Coronary artery (tissue), 2 donors: ENCODE data around the gene LRRC56.
A peak's percentile ranks its signal among the peaks of the same experiment; 100 is the strongest.

Source experiments
- DNase-seq: peaks from one replicate; pipeline ENCODE4 v3.0.0-alpha.2; 2017; ENCODE audit warnings: low spot score
- H3K27ac ChIP-seq, 2 donors: fragments of 200-600 bp; sonication (generic); one replicate each; pipeline ENCODE4 v1.5.1; 2016 to 2019
- H3K4me3 ChIP-seq: fragments of 200-600 bp; sonication (generic); 2 replicates; pipeline ENCODE4 v1.5.1; 2016; ENCODE audit warnings: mild to moderate bottlenecking, moderate library complexity
- CTCF ChIP-seq: fragments of 200-600 bp; sonication (generic); IDR thresholded peaks from one replicate; pipeline ENCODE4 v1.5.1; 2019; ENCODE audit warnings: antibody characterized with exemption

The LRRC56 gene

GRCh38 chr11:506995-507726, 30.2 kb upstream of the LRRC56 start, which contains the start of gene RNH1:
Gene RNH1 (minus strand): TSS chr11:507242. CDS start chr11:502162, 5,080 bp downstream.
- Histone ChIP-seq H3K4me3 (peak within 1 kb of the TSS; percentile 97), H3K27ac (peak within 1 kb of the TSS; percentile 99 to 100)
- no peak for TF ChIP-seq CTCF
- DNase-seq = peak; percentile 99

GRCh38 chr11:507727-508515, 29.4 kb upstream of the LRRC56 start:
- H3K4me3 ChIP-seq = peak overlapping the region; percentile 97
- TF ChIP-seq CTCF = no peak
- H3K27ac ChIP-seq = peak overlapping the region; percentile 99 to 100
- no peak for DNase-seq

- Histone ChIP-seq H3K27ac (no peak overlapping the region), H3K4me3 (no peak overlapping the region)
- TF ChIP-seq CTCF = no peak
- no peak for DNase-seq
Observed at GRCh38 chr11:508956-509355, 28.4 kb upstream of the LRRC56 start.

- Histone ChIP-seq H3K4me3 (no peak overlapping the region), H3K27ac (no peak overlapping the region)
- DNase-seq = no peak
- TF ChIP-seq CTCF = no peak
Observed at GRCh38 chr11:512761-513595, 24.3 kb upstream of the LRRC56 start.

- DNase-seq = no peak
- Histone ChIP-seq H3K4me3 (no peak overlapping the region), H3K27ac (no peak overlapping the region)
- TF ChIP-seq CTCF = no peak
Observed at GRCh38 chr11:514606-515005, 22.7 kb upstream of the LRRC56 start.

- Histone ChIP-seq H3K4me3 (no peak overlapping the region), H3K27ac (no peak overlapping the region)
- no peak for DNase-seq
- TF ChIP-seq CTCF = no peak
Observed at GRCh38 chr11:515131-515530, 22.2 kb upstream of the LRRC56 start.
